ENCODE data around the gene RIPK4.

DNA sequence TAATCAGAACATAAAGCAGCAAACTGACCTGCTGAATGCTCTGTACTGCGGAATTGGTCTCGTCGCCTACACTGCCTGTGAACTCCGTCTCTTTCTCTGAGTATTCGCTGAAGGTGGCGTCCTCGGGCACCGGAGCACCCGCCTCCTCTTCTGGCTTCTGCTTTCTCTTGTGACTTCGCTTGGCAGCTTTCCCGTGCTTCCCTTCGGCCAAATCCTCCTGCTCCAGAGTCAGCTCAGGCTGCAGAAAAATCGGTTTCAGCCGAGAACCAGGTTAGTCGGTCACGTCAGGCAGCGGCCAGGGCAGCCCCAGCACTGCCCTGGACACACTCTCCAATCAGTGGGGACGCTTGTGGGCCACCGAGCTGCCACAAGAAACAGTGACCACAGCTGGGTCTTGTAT is 35.8 kb upstream of the RIPK4 start:
- TF ChIP-seq, protein P1, sequence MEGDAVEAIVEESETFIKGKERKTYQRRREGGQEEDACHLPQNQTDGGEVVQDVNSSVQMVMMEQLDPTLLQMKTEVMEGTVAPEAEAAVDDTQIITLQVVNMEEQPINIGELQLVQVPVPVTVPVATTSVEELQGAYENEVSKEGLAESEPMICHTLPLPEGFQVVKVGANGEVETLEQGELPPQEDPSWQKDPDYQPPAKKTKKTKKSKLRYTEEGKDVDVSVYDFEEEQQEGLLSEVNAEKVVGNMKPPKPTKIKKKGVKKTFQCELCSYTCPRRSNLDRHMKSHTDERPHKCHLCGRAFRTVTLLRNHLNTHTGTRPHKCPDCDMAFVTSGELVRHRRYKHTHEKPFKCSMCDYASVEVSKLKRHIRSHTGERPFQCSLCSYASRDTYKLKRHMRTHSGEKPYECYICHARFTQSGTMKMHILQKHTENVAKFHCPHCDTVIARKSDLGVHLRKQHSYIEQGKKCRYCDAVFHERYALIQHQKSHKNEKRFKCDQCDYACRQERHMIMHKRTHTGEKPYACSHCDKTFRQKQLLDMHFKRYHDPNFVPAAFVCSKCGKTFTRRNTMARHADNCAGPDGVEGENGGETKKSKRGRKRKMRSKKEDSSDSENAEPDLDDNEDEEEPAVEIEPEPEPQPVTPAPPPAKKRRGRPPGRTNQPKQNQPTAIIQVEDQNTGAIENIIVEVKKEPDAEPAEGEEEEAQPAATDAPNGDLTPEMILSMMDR (IDR thresholded peaks at IDR 0.05), result no peak
- TF ChIP-seq POLR2A (IDR thresholded peaks at IDR 0.05), result no peak

All from ovary (tissue), 3 donors.